OCI-LY3 (cell line): Measurements from ENCODE around the gene TSPAN11.

Source experiments
- CTCF ChIP-seq: fragments of 200-600, 300-600 bp; sonication (generic); IDR thresholded peaks from 2 replicates; pipeline ENCODE4 v1.5.1; 2014; ENCODE audit warnings: antibody characterized with exemption, low read length, low read depth
- EZH2phosphoT487 ChIP-seq: fragments of 200-600 bp; shearing (Covaris generic); IDR thresholded peaks from 2 replicates; pipeline ENCODE4 v1.6.1; 2018; ENCODE audit warnings: antibody characterized with exemption, mixed run types, low read depth

- TF ChIP-seq CTCF (no peak), EZH2phosphoT487 (no peak)
These were observed at the start of gene TSPAN11 for GRCh38 chr12:30926243-30927221.
